Activated T-helper 2 cell treated with anti-CD3 and anti-CD28 coated beads, Interferon-gamma antibody, Interleukin-2, Interleukin-4, amounts not matched to agents 10 μg/mL and 5 μg/mL and 100 μg/mL, durations not matched to agents 14 hours and 24 hours and 36 hours (primary cell): ENCODE data around the gene SRBD1. TPM values are rescaled to one million over a fixed set of nuclear protein-coding genes. Genes with fewer than 3 reads are reported as not detected.

Source experiments
- DNase-seq: peaks from one replicate; pipeline ENCODE4 v3.0.0; 2021; ENCODE audit warnings: low spot score
- H3K27ac Mint-ChIP-seq: one replicate; pipeline ENCODE4 v1.8.0; 2021; ENCODE audit warnings: mixed read lengths
- H3K27me3 Mint-ChIP-seq: one replicate; pipeline ENCODE4 v1.8.0; 2021; ENCODE audit warnings: low read depth, mixed read lengths
- H3K36me3 Mint-ChIP-seq: one replicate; pipeline ENCODE4 v1.8.0; 2021; ENCODE audit warnings: low read depth, mixed read lengths
- H3K4me1 Mint-ChIP-seq: one replicate; pipeline ENCODE4 v1.8.0; 2021; ENCODE audit warnings: low read depth, mixed read lengths
- H3K4me3 Mint-ChIP-seq: one replicate; pipeline ENCODE4 v1.8.0; 2021; ENCODE audit warnings: low read depth, mild to moderate bottlenecking, moderate library complexity, mixed read lengths
- H3K9me3 Mint-ChIP-seq: one replicate; pipeline ENCODE4 v1.8.0; 2021; ENCODE audit warnings: mixed read lengths
- intact Hi-C: fragments of 100-400 bp; cut with micrococcal nuclease; formaldehyde crosslinking; loops from one replicate; pipeline ENCODE4 v1.15.1; 2023
- total RNA-seq: library from RNA; stranded (reverse); gene quantifications from 2 replicates; pipeline ENCODE4 v1.2.3, GENCODE V29; 2022

SRBD1 gene
- total RNA-seq, 1 donor from 2014 or later, result 21.7 TPM

- no peak overlapping the region for H3K27ac Mint-ChIP-seq
- peaks cover 11% of the 10 kb centered on the region for H3K4me1 Mint-ChIP-seq
- intact Hi-C loops, result no loop called here
- peaks cover 16% of the 10 kb centered on the region for H3K36me3 Mint-ChIP-seq
- no peaks in the 10 kb centered on the region for H3K27me3 Mint-ChIP-seq
- no peak for DNase-seq
- peaks cover 10% of the 10 kb centered on the region for H3K9me3 Mint-ChIP-seq
- no peak overlapping the region for H3K4me3 Mint-ChIP-seq
Observed at GRCh38 chr2:45505138-45505537, 105.9 kb downstream of the SRBD1 start.

DNA sequence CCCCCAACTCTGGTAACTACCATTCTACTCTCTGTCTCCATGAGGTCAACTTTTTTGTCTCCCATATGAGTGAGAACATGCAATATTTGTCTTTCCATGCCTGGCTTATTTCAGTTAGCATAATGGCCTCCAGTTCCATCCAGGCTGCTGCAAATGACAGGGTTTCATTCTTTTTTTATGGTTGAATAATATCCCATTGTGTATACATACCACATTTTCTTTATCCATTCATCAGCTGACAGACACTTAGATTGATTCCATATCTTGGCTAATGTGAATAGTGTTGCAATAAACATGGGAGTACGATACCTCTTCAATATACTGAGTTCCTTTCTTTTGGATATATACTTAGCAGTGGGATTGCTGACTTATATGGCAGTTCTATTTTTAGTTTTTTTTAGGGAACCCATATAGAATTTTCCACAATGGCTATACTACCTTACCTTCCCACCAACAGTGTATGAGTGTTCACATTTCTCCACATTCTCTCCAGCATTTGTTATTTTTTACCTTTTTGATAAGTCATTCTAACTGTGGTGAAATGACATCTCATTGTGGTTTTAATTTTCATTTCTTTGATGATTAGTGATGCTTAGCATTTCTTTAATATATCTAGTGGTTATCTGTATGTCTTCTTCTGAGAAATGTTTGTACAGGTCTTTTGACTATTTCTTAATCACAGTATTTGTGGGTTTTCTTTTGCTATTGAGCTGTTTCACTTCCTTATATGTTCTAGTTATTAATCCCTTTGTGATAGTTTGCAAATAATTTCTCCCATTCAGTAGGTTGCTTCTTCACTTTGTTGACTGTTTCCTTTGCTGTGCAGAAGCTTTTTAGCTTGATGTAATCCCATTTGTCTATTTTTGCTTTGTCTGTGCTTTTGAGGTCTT is 112.2 kb downstream of the SRBD1 start:
- intact Hi-C loops, result loop anchor here (10.0 kb wide), 2 partner anchors 264 to 484 kb away; no protein-coding TSS in a partner anchor
- H3K27ac Mint-ChIP-seq, result peak overlapping the region; percentile 31
- DNase-seq, result no peak
- H3K4me1 Mint-ChIP-seq, result peaks cover 36% of the 10 kb centered on the region
- H3K4me3 Mint-ChIP-seq, result no peak overlapping the region
- peaks cover 15% of the 10 kb centered on the region for H3K9me3 Mint-ChIP-seq
- peaks cover 20% of the 10 kb centered on the region for H3K36me3 Mint-ChIP-seq
- no peaks in the 10 kb centered on the region for H3K27me3 Mint-ChIP-seq

DNA sequence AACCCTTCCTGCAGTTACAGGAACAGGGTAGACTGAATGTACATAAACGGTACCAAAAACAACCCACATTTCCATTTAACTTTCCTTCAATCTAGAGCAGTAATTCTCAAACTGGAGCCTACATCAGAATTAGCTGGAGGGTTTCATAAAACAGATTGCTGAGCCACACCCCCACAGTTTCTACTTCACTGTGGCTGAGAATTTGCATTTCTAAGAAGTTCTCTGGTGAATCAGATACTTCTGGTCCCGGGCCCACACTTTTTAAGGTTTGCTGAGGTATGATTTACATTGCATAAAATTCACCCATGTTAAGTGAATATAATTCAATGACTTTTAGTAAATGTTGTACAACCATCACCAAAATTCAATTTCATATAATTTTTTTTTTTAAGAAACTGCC is 113.7 kb downstream of the SRBD1 start:
- Mint-ChIP-seq H3K27me3 (no peaks in the 10 kb centered on the region), H3K4me1 (peaks cover 36% of the 10 kb centered on the region), H3K4me3 (peak overlapping the region; percentile 18), H3K27ac (peak overlapping the region; percentile 85), H3K9me3 (peaks cover 14% of the 10 kb centered on the region), H3K36me3 (peaks cover 22% of the 10 kb centered on the region)
- DNase-seq, result no peak
- intact Hi-C loops, result loop anchor here (1.0 to 10.0 kb wide), 5 partner anchors 58 to 665 kb away; no protein-coding TSS in a partner anchor

GRCh38 chr2:45496869-45497268 is 114.2 kb downstream of the SRBD1 start:
- no peaks in the 10 kb centered on the region for H3K27me3 Mint-ChIP-seq
- H3K9me3 Mint-ChIP-seq, result peaks cover 11% of the 10 kb centered on the region
- no peak overlapping the region for H3K4me3 Mint-ChIP-seq
- peaks cover 36% of the 10 kb centered on the region for H3K4me1 Mint-ChIP-seq
- peak overlapping the region; percentile 85 for H3K27ac Mint-ChIP-seq
- H3K36me3 Mint-ChIP-seq, result peaks cover 17% of the 10 kb centered on the region
- no peak for DNase-seq
- intact Hi-C loops, result loop anchor here (1.0 to 10.0 kb wide), 5 partner anchors 58 to 664 kb away; no protein-coding TSS in a partner anchor

- Mint-ChIP-seq H3K4me3 (no peak overlapping the region), H3K27ac (no peak overlapping the region), H3K36me3 (peaks cover 9% of the 10 kb centered on the region), H3K27me3 (no peaks in the 10 kb centered on the region), H3K4me1 (peaks cover 36% of the 10 kb centered on the region), H3K9me3 (peaks cover 3% of the 10 kb centered on the region)
- intact Hi-C loops, result loop anchor here (1.0 to 10.0 kb wide), 3 partner anchors 260 to 514 kb away; no protein-coding TSS in a partner anchor
- DNase-seq, result no peak
Observed at GRCh38 chr2:45494978-45495293, 116.1 kb downstream of the SRBD1 start.

DNA sequence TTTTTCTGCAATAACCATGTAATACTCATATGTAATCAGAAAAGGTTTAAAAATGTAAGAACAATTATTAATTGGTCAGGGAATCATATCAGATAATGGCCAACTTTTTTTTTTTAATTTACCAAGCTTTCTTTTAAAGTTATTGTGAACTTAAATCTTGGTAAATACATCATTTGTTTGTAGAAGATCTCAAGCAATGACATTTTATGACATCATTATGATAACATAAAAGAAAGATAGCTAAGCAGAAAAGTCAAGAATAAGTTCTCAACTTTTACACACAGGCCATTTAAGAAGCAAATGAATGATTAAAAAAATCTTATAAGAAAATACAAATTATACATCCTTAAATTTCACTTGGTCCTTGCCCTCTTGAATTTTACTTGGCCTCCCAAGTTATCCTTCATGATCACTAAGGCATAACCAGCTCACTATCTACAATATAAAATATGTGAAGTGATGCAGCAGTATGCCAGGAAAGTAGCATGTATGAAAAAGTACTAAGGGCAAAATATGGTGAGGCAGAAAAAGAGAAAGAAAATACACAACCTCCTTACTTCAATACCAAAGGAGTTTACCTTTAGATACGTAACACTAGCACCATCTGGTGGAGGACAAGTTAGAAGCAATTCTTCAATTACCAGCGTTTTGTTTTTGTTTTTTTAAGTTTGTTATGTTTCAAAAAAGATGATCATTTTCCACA is 116.6 kb downstream of the SRBD1 start:
- peaks cover 34% of the 10 kb centered on the region for H3K4me1 Mint-ChIP-seq
- no peaks in the 10 kb centered on the region for H3K9me3 Mint-ChIP-seq
- H3K4me3 Mint-ChIP-seq, result no peak overlapping the region
- H3K27ac Mint-ChIP-seq, result no peak overlapping the region
- H3K36me3 Mint-ChIP-seq, result peaks cover 6% of the 10 kb centered on the region
- intact Hi-C loops, result loop anchor here (1.0 to 10.0 kb wide), 3 partner anchors 260 to 513 kb away; no protein-coding TSS in a partner anchor
- no peaks in the 10 kb centered on the region for H3K27me3 Mint-ChIP-seq
- DNase-seq, result no peak

- no peak overlapping the region for H3K27ac Mint-ChIP-seq
- no peak overlapping the region for H3K4me3 Mint-ChIP-seq
- no peak for DNase-seq
- H3K4me1 Mint-ChIP-seq, result peaks cover 4% of the 10 kb centered on the region
- intact Hi-C loops, result no loop called here
- no peaks in the 10 kb centered on the region for H3K9me3 Mint-ChIP-seq
- H3K27me3 Mint-ChIP-seq, result no peaks in the 10 kb centered on the region
- H3K36me3 Mint-ChIP-seq, result peaks cover 7% of the 10 kb centered on the region
Observed at GRCh38 chr2:45484965-45485364, 126.1 kb downstream of the SRBD1 start.

- no peaks in the 10 kb centered on the region for H3K27me3 Mint-ChIP-seq
- H3K36me3 Mint-ChIP-seq, result peaks cover 9% of the 10 kb centered on the region
- H3K4me1 Mint-ChIP-seq, result peaks cover 4% of the 10 kb centered on the region
- DNase-seq, result no peak
- H3K4me3 Mint-ChIP-seq, result no peak overlapping the region
- no peak overlapping the region for H3K27ac Mint-ChIP-seq
- no peaks in the 10 kb centered on the region for H3K9me3 Mint-ChIP-seq
- intact Hi-C loops, result no loop called here
Observed at GRCh38 chr2:45483997-45484396, 127.1 kb downstream of the SRBD1 start.

- no peaks in the 10 kb centered on the region for H3K9me3 Mint-ChIP-seq
Observed at GRCh38 chr2:45477546-45477945, 133.5 kb downstream of the SRBD1 start.

DNA sequence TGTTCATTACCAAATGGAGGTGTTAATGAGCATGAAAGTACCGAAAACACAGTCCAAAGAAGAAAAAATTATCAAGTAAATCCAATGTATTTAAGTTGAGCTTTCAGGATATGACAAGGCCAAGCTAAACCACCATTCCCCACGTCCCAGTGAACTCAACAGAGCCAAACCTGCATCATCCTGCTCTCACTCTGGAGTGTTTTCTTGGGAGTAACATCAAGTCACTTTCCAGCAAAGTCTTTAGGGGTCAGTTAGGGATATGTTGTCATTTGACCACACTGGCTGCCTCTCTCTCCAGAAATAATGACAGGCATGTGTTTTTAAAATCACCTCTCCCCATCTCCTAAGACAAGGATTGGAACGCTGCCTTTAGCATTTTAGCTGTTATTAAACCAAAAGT is 140.5 kb downstream of the SRBD1 start:
- no peak overlapping the region for H3K27ac Mint-ChIP-seq
- no peaks in the 10 kb centered on the region for H3K9me3 Mint-ChIP-seq
- intact Hi-C loops, result no loop called here

More at GRCh38 chr2:45477546-45477945, 133.5 kb downstream of the SRBD1 start:
- intact Hi-C loops, result no loop called here
- Mint-ChIP-seq H3K27me3 (no peaks in the 10 kb centered on the region), H3K27ac (no peak overlapping the region), H3K36me3 (peaks cover 10% of the 10 kb centered on the region), H3K4me3 (no peak overlapping the region), H3K4me1 (no peaks in the 10 kb centered on the region)
- no peak for DNase-seq

DNA sequence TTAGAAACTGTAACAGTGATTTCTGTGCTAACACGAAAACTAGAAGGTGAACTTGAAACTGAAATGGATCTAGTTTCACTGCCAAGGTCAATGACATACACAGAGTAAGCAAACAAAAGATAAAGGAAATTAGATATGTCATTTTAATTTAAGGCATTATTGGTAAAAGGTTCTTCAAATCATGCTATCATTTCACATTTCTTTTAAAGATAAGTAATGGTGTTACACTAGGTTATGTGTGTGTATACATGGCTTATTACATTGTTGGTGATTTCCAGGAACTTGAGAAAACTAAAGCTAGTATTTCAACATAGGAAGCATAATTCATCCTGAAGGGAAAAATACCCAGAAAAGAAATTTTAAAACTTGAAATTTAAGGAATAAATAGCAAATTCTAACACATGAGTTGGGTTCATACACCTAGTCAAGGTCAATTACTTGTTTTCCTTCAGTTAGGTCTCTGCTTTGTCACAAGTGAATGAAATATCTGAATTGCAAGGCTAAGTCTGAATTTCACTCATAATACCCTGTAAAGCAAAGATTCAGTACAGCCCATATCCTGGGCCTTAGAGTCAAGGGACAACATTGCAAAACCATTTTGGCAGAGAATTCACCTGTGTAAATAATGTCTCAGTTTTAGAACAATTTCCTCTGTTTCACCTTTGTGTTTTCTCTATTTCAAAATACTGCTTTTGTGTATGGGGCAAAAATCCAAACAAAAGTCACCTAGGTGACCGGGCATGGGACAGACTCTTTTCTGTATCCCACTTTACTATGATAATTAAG is 141.6 kb downstream of the SRBD1 start:
- intact Hi-C loops, result no loop called here
- no peak for DNase-seq
- Mint-ChIP-seq H3K27ac (no peak overlapping the region), H3K36me3 (no peaks in the 10 kb centered on the region), H3K4me3 (no peak overlapping the region), H3K4me1 (no peaks in the 10 kb centered on the region), H3K27me3 (no peaks in the 10 kb centered on the region), H3K9me3 (no peaks in the 10 kb centered on the region)

More for the DNA sequence above, 140.5 kb downstream of the SRBD1 start:
- Mint-ChIP-seq H3K4me3 (no peak overlapping the region), H3K4me1 (no peaks in the 10 kb centered on the region), H3K36me3 (peaks cover 4% of the 10 kb centered on the region), H3K27me3 (no peaks in the 10 kb centered on the region)
- no peak for DNase-seq

GRCh38 chr2:45468279-45468678 is 142.8 kb downstream of the SRBD1 start:
- no peak for DNase-seq
- no peaks in the 10 kb centered on the region for H3K36me3 Mint-ChIP-seq
- no peaks in the 10 kb centered on the region for H3K27me3 Mint-ChIP-seq
- H3K9me3 Mint-ChIP-seq, result no peaks in the 10 kb centered on the region
- no peaks in the 10 kb centered on the region for H3K4me1 Mint-ChIP-seq
- no peak overlapping the region for H3K4me3 Mint-ChIP-seq
- intact Hi-C loops, result no loop called here
- no peak overlapping the region for H3K27ac Mint-ChIP-seq
